Activated gamma-delta T cell (primary cell): ENCODE results near the gene IGFBP2.

Experiments used
- DNase-seq: peaks from one replicate; lab custom pipeline; 2025; lab: John Stamatoyannopoulos, UW

Gene IGFBP2

GRCh38 chr2:216636551-216637450 is 3.6 kb downstream of the IGFBP2 start:
- no peak for DNase-seq

- DNase-seq = no peak
These were observed 4.3 kb downstream of the IGFBP2 start for GRCh38 chr2:216637472-216637871.

- no peak for DNase-seq
These were observed 10.9 kb downstream of the IGFBP2 start for GRCh38 chr2:216643986-216644659.

GRCh38 chr2:216644842-216645635 is 11.8 kb downstream of the IGFBP2 start:
- no peak for DNase-seq

- DNase-seq = no peak
These were observed 12.4 kb downstream of the IGFBP2 start for GRCh38 chr2:216645636-216645950.

- DNase-seq = no peak
These were observed 12.9 kb downstream of the IGFBP2 start for GRCh38 chr2:216646116-216646515.

- DNase-seq = no peak
These were observed 14.9 kb downstream of the IGFBP2 start for GRCh38 chr2:216648105-216648504.

GRCh38 chr2:216649574-216649973 is 16.4 kb downstream of the IGFBP2 start:
- DNase-seq = no peak

- DNase-seq = no peak
These were observed 17.5 kb downstream of the IGFBP2 start for GRCh38 chr2:216650626-216651257.

- no peak for DNase-seq
These were observed 18.2 kb downstream of the IGFBP2 start for GRCh38 chr2:216651351-216651881.

- DNase-seq = no peak
These were observed 19.3 kb downstream of the IGFBP2 start for GRCh38 chr2:216652566-216652965.

- no peak for DNase-seq
These were observed 20.0 kb downstream of the IGFBP2 start for GRCh38 chr2:216653093-216653799.

GRCh38 chr2:216653931-216654365 is 20.7 kb downstream of the IGFBP2 start:
- DNase-seq = no peak

GRCh38 chr2:216654528-216655052 is 21.4 kb downstream of the IGFBP2 start:
- no peak for DNase-seq

GRCh38 chr2:216657086-216657855 is 24.1 kb downstream of the IGFBP2 start:
- no peak for DNase-seq

- no peak for DNase-seq
These were observed 24.8 kb downstream of the IGFBP2 start for GRCh38 chr2:216657980-216658379.

GRCh38 chr2:216658757-216659156 is 25.5 kb downstream of the IGFBP2 start:
- no peak for DNase-seq

GRCh38 chr2:216659276-216659675 is 26.1 kb downstream of the IGFBP2 start:
- DNase-seq = no peak

GRCh38 chr2:216660496-216660895 is 27.3 kb downstream of the IGFBP2 start:
- DNase-seq = no peak

- no peak for DNase-seq
These were observed 27.8 kb downstream of the IGFBP2 start for GRCh38 chr2:216661051-216661450.
